ENCODE measurements around the gene ANKRD63. TPM values are rescaled to one million over a fixed set of nuclear protein-coding genes. Genes with fewer than 3 reads are reported as not detected.

The ANKRD63 gene
- total RNA-seq, 1 donor = not detected

- TF ChIP-seq, protein P1, sequence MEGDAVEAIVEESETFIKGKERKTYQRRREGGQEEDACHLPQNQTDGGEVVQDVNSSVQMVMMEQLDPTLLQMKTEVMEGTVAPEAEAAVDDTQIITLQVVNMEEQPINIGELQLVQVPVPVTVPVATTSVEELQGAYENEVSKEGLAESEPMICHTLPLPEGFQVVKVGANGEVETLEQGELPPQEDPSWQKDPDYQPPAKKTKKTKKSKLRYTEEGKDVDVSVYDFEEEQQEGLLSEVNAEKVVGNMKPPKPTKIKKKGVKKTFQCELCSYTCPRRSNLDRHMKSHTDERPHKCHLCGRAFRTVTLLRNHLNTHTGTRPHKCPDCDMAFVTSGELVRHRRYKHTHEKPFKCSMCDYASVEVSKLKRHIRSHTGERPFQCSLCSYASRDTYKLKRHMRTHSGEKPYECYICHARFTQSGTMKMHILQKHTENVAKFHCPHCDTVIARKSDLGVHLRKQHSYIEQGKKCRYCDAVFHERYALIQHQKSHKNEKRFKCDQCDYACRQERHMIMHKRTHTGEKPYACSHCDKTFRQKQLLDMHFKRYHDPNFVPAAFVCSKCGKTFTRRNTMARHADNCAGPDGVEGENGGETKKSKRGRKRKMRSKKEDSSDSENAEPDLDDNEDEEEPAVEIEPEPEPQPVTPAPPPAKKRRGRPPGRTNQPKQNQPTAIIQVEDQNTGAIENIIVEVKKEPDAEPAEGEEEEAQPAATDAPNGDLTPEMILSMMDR (IDR thresholded peaks at IDR 0.05; ENCODE audit: insufficient read depth, low read depth, low read length) = no peak
- no peak for DNase-seq (ENCODE audit: low read depth)
- no peak overlapping the region for H3K4me3 ChIP-seq (ENCODE audit: low read depth, low read length)
Observed at GRCh38 chr15:40250771-40251483, 31.9 kb downstream of the ANKRD63 start.

DNA sequence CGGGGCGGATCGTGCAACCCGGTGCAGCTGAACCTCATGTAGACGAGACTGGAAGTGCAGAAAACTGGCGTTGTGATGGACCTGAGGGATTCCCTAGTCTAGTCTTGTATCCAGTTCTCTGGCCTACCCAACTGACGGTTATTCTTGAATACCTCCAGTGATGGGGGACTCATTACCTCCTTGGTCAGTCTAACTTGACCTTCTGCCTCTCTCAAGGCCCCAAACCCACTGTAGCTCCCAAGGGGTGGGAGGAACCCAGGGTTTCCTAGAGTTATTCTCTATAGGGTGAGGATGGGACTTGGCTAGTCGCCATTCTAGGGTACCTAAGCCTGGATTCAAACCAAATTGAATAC is 32.6 kb downstream of the ANKRD63 start:
- H3K4me3 ChIP-seq (ENCODE audit: low read depth, low read length) = no peak overlapping the region
- TF ChIP-seq, protein P1 (IDR thresholded peaks at IDR 0.05; ENCODE audit: insufficient read depth, low read depth, low read length) = no peak
- no peak for DNase-seq (ENCODE audit: low read depth)

GRCh38 chr15:40249477-40250303 is 33.2 kb downstream of the ANKRD63 start:
- DNase-seq (ENCODE audit: low read depth) = peak; percentile 67
- H3K4me3 ChIP-seq (ENCODE audit: low read depth, low read length) = no peak overlapping the region
- TF ChIP-seq, protein P1 (IDR thresholded peaks at IDR 0.05; ENCODE audit: insufficient read depth, low read depth, low read length) = no peak

DNA sequence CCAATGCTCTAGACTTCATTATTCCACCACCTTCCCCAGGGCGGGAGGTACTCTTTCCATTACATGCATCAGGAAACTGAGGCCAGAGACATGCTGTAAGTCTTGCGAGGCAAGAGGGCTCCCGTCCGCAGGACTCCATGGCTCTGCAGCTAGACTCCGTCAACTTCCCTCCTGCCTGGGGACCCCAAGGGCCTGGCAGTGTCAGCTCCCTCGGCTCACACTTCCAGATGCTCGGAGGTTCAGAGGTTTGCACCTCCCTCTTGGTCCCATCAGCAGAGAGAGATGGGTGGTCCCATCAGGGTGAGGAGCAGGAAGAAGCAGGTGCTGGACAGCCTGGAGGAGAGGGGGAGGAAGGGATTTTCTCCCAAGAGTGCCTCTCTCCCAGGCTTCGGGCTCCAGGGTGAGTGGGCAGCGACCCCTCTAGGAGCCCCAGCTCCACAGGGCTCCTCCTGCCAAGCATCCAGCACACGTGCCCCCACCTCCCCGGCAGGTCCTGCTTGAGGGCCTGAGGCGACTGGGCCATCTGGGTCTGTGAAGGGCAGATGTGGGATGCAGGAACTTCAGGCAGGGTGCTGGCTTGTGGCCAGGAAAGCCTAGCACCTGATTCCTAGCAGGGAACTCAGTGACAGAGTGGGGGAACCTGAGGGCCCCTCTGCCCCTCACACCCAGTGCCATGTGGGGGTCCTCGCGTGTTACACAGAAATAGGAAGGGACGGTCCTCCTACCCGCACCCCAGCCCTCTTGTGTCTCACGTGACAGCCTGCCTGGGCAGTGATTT is 34.7 kb downstream of the ANKRD63 start:
- TF ChIP-seq, protein P1 (IDR thresholded peaks at IDR 0.05; ENCODE audit: insufficient read depth, low read depth, low read length) = no peak
- H3K4me3 ChIP-seq (ENCODE audit: low read depth, low read length) = no peak overlapping the region
- DNase-seq (ENCODE audit: low read depth) = no peak

- no peak overlapping the region for H3K4me3 ChIP-seq (ENCODE audit: low read depth, low read length)
- DNase-seq (ENCODE audit: low read depth) = no peak
- TF ChIP-seq, protein P1 (IDR thresholded peaks at IDR 0.05; ENCODE audit: insufficient read depth, low read depth, low read length) = no peak
Observed at GRCh38 chr15:40247406-40247971, 35.4 kb downstream of the ANKRD63 start.

GRCh38 chr15:40246496-40247280 is 36.2 kb downstream of the ANKRD63 start:
- no peak overlapping the region for H3K4me3 ChIP-seq (ENCODE audit: low read depth, low read length)
- TF ChIP-seq, protein P1 (IDR thresholded peaks at IDR 0.05; ENCODE audit: insufficient read depth, low read depth, low read length) = no peak
- DNase-seq (ENCODE audit: low read depth) = no peak

All from fibroblast of villous mesenchyme (primary cell).